Lung microvascular endothelial cell (primary cell): ENCODE results near the gene GFER. TPM values are rescaled to one million over a fixed set of nuclear protein-coding genes. Genes with fewer than 3 reads are reported as not detected.

Source experiments
- DNase-seq, 2 donors: peaks; one replicate each; pipeline versions ENCODE4 v3.0.0 to v3.0.0-alpha.2; 2010; ENCODE audit warnings: low read depth in 2 of 2
- total RNA-seq: library from RNA; depleted of rRNA; stranded (reverse); fragments of >200 nt; gene quantifications from 2 replicates; pipeline ENCODE4 v1.2.1, GENCODE V29; 2014

The GFER gene
- total RNA-seq, 1 donor from 2014 or later, result 8.1 TPM

DNA sequence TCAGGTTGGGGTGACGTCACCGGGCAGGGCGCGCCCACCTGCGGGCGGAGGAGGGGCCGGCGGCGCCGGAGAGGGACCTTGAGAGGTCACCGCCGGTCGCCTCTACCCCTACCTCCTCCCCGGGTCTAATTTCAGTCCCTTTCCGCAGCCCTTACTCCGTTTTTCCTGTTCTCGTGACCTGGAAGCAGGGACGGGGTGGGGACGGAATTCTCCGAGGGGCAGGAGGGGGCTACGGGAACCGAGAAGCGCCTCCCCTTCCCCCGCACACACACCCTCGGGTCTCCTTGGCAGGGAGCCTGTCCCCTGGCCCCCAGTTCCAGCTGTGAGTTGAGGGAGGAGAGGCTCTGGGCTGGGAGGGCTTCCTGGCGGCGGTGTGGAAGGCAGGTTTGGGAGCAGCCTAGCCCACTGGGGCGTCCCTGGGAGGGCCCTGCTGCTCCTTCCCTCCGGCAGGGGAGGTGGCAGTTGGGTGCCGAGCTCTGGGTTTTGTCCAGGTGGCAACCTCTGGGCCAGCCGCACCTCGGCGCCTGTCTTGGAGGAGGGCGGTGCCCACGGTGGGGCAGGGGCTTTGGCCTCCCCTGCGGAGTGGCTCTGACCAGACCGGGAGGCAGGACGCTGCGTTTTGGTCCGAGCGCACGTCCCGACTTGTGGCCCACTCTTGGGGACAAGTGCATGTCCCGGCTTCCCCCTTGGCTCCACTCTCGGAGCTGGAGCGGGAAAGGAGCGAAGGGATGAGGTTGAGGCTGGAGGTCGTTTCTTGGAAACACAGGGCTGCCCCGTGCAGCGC is 6.5 kb downstream of the GFER start:
- DNase-seq, result no peak

DNA sequence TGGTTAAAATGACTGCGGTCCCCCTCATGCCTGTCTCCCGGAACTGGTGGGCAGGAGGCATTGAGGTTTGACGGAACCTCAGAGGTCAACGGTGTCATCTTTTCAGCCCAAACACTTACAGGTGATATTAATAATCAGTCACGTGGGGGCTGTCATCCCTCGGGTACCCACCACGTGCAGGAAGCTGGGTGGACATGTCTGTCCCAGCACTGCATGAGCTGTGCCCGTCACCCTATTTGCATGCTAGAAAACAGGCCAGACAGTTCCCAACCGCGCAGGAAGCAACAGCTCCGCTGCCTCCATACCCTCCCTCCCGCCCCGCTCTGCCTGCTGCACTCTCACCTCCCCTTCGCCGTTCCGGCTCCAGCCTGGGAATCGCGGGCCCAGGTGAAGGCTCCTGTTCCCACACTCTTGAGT is 7.2 kb downstream of the GFER start:
- no peak for DNase-seq

- no peak for DNase-seq
Observed at GRCh38 chr16:1991588-1991947, 7.6 kb downstream of the GFER start.

GRCh38 chr16:1991948-1992703 is 8.1 kb downstream of the GFER start:
- DNase-seq, result peak; percentile 91 to 96

DNA sequence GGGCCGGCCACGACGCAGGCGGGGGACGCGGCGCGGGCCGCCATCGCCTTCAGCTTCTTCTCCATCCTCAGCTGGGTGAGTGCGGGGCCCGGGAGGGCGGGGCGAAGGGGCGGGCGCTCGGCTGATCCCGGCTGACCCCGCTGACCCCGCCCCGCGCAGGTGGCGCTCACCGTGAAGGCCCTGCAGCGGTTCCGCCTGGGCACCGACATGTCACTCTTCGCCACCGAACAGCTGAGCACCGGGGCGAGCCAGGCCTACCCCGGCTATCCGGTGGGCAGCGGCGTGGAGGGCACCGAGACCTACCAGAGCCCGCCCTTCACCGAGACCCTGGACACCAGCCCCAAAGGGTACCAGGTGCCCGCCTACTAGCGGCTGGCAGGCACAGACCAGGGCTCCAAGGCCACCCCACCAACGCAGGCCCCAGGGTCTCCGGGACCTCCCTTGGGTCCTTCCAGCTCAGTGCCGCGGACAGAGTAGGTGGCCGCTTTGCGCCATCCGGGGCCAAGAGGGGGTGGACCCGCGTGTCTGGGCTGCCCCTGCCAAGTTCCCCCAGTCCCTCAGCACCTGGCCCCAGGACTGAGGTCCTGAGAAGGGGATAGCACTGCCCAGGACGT is 8.8 kb downstream of the GFER start:
- no peak for DNase-seq

GRCh38 chr16:1993731-1994131 is 9.7 kb downstream of the GFER start:
- no peak for DNase-seq

- DNase-seq, result no peak
Observed at GRCh38 chr16:1997494-1998359, 13.7 kb downstream of the GFER start.

DNA sequence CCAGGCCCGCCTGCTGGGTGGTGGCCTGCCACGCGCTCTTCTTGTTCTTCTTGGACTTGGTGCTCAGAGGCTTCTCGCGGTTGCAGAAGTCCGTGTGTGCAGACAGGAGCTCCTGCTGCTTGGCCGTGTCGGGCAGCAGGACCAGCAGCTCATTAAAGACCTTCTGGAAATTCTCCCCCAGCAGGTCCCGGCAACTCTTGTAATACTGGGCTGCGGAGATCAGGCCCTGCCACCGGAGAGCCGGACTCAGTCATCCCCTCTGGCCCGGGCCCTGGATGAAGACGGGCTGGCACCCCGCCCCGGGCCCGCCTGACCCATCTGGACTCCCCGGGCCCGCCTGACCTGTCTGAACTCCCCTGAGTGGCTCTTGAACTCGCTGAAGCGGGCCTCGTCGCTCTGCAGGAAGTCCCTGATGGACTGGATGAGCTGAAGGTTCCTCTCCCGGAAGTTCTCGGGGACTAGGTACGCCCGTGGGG is 14.4 kb downstream of the GFER start:
- no peak for DNase-seq

DNA sequence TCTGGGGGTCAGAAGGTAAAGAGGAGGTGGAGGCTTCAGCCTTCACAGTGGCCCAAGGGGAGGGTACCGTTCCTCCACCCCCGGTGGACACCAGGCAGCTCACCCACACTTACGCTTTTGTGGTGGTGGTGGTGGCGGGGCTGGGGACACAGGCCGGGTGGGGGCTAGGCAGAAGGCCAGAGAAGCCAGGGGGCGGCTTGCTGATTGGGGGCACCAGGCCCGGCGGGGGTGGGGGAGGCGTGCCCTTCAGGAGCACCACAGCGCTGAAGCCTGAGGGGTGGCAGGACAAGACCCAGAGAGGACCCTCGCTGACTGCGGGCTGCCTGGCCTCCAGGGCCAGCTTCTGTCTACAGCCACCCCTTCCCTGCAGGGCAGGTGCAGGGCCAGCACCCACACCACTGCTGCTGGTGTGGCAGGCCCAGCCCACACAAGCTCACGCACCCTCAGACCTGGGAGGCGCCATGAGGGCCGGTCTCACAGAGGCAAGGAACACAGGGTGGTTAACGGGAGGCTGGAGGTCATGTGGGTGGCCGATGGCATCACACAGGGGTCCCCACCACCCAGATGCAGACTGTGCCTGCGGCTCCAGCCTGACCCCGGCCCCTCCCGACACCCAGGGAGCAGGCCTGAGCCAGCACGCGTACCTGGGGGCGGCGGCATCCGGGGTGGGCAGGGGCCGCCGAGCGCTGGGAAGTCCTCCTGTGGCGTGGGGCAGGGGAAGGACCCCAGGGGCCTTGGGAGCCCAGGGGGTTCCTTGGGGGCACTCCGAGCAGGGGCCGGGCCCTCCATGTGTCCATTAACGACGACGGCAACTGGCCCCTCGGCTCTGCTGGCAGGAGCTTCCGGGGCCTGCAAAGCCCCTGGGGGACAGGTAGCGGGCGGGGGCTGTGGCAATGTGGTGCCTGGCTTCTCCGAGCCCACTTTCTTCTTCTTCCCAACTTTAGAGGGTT is 15.1 kb downstream of the GFER start:
- DNase-seq, result no peak

- no peak for DNase-seq
Observed at GRCh38 chr16:1999866-2000514, 16.0 kb downstream of the GFER start.

- DNase-seq, result no peak
Observed at GRCh38 chr16:2001035-2001434, 17.0 kb downstream of the GFER start.

DNA sequence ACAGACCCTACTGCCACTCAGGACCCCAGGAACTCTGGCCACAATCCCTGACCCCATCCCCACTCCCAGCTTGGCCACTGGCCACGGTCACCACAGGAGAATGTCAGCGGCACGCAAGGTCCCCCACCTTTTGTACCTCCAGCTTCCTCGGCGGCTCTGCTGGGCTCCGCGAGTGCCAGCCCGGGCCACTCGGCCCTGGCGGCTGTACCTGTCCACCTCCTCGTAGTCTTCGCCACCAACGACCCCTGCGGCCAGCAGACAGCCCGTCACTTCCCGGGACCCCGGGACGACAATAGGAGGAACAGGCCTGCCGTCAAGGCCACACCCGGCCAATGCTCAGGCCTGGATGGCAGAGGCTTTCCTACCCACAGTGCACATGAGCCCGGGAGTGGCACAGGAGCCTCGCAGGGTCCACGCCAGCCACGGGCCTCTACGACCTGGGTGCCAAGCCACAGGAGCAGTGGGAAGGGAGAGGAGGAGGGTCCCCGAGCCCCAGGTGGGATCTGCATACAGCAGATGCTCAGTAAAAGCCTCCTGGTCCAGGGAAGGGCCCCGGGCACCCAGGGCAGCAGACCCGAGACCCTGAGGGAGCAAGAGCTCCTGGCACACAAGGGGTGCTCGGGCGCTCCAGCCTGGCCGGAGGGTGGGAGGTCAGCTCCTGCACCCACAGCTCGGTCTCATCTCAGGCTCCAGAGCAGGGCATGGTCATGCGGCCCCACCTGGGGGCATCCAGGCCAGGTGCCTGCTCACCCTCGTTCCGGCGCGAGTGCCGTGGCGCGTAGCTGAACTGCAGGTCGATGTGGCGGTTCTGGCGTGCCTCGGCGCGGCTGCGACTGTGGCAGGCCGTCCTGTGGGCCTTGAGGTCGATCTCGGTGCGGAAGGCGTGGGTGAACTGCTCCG is 17.7 kb downstream of the GFER start:
- DNase-seq, result no peak

GRCh38 chr16:2002406-2003230 is 18.6 kb downstream of the GFER start:
- DNase-seq, result no peak

GRCh38 chr16:2003231-2003826 is 19.3 kb downstream of the GFER start:
- no peak for DNase-seq

GRCh38 chr16:2003827-2004641 is 20.0 kb downstream of the GFER start:
- DNase-seq, result peak; percentile 86 to 91

DNA sequence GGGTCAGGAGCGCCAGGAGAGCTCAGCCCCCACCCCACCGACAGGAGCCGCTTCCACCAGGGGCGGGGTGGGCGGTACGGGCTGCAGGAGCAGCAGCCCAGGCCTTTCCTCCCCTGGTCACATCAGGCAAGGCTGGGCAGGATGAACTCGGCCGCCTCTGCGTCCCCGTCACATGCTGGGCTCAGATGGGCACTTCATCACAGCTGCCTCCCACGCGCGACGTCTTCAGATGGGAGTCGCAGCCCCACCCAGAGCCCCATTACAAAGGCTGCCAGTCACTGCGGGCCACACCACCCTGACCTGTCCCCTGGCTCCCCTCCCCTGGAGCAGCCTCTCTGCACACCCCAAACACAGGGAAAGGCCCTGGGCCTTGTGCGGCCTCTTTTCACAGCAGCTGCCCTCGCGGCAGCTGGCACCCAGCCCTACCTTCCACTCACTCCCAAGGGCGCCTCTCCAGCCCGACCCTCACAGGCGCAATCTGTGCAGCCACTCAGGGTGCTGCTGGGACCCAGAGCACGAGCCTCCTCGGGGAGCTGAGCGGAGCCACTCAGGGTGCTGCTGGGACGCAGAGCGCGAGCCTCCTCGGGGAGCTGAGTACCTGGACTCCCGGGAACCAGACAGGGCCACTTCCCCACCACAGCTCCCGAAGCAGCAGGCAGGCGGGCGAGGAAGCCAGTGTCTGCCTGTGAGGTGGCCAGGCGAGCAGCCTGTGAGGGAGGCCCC is 21.0 kb downstream of the GFER start:
- DNase-seq, result peak in 1 of 2 donors; percentile 28
